ENCODE measurements around the gene KRT9.
A peak's percentile ranks its signal among the peaks of the same experiment; 100 is the strongest.
"Not testable (repeated sequence)": the region's sequence is repeated elsewhere in the genome, so short reads cannot be mapped to it uniquely, and the experiment has no call there.

Gene KRT9

GRCh38 chr17:41547378-41547841 is 24.4 kb downstream of the KRT9 start:
- DNase-seq = no peak

GRCh38 chr17:41546819-41547218 is 25.0 kb downstream of the KRT9 start:
- DNase-seq = no peak

DNA sequence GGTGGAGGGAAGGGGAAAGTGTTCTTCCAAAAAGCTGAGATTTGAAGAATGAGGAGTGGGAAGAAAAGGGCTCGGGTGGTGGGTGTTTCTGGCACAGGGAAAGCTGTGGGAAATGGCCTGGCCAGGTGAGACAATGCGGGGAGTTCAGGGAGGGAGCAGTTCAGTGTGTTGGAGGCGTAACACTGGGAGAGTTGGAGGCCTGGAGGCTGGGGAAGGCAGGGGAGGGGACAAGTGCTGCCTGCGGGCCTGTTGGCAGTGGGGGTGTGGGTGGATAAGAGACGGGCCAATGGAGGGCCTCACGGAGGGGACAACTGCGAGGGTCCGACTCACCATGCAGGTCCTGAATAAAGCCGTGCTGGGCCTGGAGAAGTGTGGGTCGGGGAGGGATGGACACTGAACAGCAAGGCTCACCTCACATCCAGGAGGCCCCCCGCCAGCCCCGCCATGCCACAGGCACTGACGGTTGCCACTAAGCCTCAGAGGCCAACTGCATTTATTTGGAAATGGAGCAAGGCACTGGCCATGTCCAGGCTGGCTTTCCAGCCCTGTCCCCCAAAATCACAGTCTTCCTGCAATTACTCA is 25.9 kb downstream of the KRT9 start:
- DNase-seq = no peak

DNA sequence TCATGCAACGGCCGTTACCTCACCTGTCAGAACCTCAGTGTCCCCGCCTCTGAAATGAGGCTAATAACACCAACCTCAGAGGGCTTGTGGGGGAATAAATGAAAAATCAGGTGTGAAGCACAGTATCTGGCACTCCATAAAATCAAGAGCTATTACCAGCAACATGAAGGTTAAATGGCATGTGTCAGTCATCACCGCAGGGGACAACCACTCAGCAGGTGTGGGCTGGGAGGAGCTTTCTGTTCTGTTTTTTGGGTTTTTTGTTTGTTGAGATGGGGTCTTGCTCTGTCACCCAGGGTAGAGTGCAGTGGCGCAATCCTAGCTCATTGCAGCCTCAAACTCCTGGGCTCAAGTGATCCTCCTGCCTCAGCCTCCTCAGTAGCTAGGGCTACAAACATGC is 26.9 kb downstream of the KRT9 start:
- no peak for DNase-seq

- peak in 7 of 56 donors; percentile 1 to 20 (median 3) for DNase-seq
These were observed 27.4 kb downstream of the KRT9 start for GRCh38 chr17:41544491-41544892.

DNA sequence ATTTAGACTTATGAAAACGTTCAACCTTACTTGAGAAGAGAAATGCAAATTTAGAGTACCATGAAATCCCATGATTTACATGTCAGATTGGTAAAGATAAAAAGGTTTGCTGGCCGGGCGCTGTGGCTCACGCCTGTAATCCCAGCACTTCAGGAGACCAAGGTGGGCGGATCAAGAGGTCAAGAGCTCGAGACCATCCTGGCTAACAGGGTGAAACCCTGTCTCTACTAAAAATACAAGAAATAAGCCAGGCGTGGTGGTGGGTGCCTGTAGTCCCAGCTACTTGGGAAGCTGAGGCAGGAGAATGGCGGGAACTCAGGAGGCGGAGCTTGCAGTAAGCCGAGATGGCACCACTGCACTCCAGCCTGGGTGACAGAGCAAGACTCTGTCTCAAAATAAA is 29.1 kb downstream of the KRT9 start:
- DNase-seq = not testable (repeated sequence)

- DNase-seq = no peak
These were observed 29.5 kb downstream of the KRT9 start for GRCh38 chr17:41542357-41542756.

DNA sequence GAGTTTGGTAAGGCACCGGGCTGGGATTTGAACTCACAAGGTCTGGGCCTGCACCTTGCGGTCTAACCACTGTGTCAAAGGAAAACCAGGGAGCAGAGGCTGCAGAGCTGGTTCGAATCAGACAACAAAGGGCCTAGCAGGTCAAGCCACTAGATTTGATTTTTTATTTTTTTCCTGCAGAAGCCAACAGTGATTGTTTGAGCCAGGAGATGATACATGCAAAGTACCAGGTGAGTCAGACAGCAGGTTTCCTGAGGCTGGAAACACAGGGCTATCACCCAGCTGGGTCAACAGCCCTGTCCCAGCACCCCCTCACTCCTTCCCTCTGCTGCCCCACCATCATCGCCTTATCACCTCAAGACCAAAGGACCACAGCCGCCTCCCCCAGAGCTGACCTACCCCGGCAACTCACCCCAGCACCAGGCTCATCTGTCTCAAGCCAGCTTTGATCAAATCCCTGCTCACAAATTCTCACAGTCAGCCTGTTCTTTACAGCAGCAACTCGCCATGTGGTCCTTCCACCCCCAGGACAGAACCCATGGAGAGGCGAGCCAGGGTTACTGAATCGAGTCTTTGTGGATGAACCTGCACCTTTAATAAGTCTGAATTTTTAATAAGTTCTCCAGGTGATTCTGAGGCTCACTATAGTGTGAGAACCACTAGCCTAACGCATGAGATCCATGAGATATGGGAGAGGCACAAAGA is 30.8 kb downstream of the KRT9 start:
- no peak for DNase-seq

GRCh38 chr17:41539979-41540701 is 31.7 kb downstream of the KRT9 start:
- no peak for DNase-seq

- DNase-seq = no peak
These were observed 32.8 kb downstream of the KRT9 start for GRCh38 chr17:41539071-41539492.

DNA sequence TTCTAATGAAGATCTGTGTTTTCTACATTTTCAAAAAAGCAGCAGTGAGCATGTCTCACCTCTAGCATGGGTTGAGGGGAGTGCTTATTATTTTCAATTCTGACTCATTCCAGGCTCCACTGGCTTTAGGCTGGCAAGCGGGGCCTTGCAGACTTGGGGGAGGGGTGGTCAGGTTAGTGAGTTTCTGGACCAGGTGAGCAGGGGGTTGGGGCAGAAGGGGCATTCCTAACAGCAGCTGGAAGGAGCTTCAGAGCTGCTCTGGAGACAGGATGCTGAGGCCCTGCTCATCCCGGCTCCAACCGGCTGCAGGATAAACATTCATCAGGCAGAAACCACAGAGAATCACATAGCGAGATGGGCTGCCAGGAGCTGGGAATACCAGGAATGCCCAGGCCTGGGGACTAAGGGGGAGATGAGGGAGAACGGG is 33.3 kb downstream of the KRT9 start:
- DNase-seq = no peak

GRCh38 chr17:41537990-41538389 is 33.9 kb downstream of the KRT9 start:
- DNase-seq = no peak

GRCh38 chr17:41537614-41537954 is 34.3 kb downstream of the KRT9 start:
- no peak for DNase-seq

GRCh38 chr17:41536741-41537613 is 34.9 kb downstream of the KRT9 start:
- DNase-seq = no peak

DNA sequence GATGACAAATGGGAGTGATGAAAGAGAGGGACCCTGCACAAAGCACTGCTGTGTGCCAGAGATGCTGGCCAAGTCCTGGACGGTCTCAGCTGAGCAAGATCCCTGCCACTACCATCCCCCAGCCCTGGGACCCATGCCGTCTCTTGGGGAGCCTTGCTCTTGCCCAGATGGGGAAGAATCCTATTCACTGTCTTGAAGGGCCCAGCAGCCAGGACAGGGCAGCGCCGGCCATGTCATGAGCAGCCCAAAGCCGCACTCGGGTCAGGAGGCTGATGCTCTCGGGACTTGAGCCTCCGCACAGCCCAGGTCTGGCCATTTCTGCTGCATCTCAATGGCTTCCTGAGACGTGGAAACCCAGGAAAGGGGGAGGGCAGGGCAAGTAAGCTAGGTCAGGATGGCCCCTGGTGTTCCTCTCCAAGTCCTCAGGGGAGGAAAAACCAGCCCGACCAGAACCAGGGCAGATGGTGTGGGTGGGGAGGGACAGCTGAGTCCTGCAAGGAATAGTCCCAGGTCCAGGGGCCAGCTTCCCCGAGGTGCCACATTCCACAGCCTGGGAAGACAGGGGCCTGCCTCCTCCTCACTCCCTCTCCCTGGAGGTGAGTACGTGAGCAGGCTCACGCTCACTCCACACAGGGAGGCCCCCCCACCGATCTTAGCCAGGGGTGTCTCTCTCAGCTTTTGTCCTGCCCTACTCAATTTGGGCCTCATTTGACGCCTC is 35.9 kb downstream of the KRT9 start:
- DNase-seq = no peak

DNA sequence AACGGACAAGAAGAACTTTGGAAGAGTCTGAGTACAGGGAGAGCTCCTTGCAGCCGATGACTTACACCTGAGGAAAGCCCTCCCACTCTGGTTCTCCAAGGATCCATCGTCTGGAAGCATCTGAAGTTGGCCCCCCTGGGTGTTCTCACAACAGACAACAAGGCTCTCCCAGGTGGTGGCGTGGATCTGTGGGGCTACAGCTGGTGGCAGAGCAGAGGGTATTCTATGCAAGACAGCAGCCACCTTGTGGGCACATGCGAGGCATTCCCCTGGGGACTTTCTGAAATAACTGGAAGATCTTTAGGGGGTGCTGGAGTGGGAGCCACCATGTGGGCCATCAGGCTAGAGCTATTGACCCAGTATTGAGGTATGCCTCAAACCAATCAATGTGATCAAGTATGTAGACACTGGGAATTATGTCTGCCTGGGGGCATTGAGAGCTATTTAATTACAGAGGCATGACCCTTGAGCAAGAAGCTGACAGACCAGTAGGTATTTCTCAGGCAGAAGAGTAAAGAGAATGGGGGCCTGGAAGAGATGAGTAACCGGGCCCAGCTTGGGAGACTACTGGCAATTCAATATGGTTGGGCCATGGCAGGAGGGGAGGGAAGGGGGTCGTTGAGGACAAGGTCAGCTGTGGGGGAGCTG is 36.8 kb downstream of the KRT9 start:
- DNase-seq = no peak

DNA sequence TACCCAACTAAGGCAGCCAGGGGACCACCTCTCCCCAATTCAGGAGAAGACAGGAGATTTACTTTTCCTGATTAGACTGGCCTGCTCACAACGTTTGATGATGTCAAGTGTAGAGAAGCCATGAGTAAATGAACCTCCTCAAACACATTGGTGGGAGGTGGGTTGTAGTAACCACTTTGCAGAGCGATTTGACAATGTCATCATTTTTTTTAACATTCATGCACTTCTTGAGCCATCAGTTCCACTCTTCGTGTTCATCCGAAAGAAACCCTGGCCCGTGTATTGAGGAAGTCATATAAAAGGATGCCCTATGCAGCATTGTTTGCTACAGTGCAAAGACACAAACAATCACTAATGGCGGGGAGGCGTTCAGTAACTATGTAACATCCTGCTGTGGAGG is 38.2 kb downstream of the KRT9 start:
- DNase-seq = no peak

GRCh38 chr17:41532947-41533570 is 38.8 kb downstream of the KRT9 start:
- DNase-seq = no peak

DNA sequence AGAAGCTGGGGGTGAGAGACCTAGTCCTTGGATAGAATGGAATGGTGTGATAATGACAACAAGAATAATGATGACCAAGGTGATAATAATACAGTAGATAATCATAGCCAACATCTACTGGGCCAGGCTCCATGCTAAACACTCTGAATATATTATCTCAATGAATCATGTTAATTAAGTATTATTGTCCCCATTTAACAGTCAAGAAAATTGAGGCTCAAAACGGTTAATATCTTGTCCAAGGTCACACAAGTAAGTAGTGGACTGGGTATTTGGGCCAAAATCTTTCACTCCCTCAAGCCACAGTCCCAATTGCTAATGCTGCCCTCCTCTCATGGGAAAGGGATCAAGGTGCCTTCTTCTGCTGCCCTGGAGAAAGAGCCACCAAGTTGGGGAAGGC is 39.9 kb downstream of the KRT9 start:
- no peak for DNase-seq
